Fibroblast of the aortic adventitia (primary cell): ENCODE measurements around the gene SEPHS2. TPM values are rescaled to one million over a fixed set of nuclear protein-coding genes. Genes with fewer than 3 reads are reported as not detected.

Experiments
- DNase-seq: peaks from one replicate; pipeline ENCODE4 v3.0.0-alpha.2; 2010; ENCODE audit warnings: low read depth
- H3K4me3 ChIP-seq: 2 replicates; pipeline ENCODE4 v1.5.1; 2011; ENCODE audit warnings: low read depth, mild to moderate bottlenecking, control low read depth, low read length, moderate library complexity
- CTCF ChIP-seq: IDR thresholded peaks from 2 replicates; pipeline ENCODE4 v1.5.1; 2011; ENCODE audit warnings: mild to moderate bottlenecking, low read length, control low read depth, inconsistent platforms; ENCODE audit not compliant: insufficient read depth
- total RNA-seq: library from RNA; depleted of rRNA; stranded (reverse); fragments of >200 nt; gene quantifications from 2 replicates; pipeline ENCODE4 v1.2.3, GENCODE V29; 2012; ENCODE audit warnings: low replicate concordance

Gene SEPHS2
- total RNA-seq, 1 donor = 15.0 TPM

- no peak overlapping the region for H3K4me3 ChIP-seq
- no peak for DNase-seq
- no peak for TF ChIP-seq CTCF
These were observed 2.0 kb downstream of the SEPHS2 start for GRCh38 chr16:30443631-30444030.

GRCh38 chr16:30439720-30440348 lies 5.8 kb downstream of the SEPHS2 start:
- H3K4me3 ChIP-seq = no peak overlapping the region
- no peak for DNase-seq
- no peak for TF ChIP-seq CTCF

- H3K4me3 ChIP-seq = no peak overlapping the region
- no peak for DNase-seq
- no peak for TF ChIP-seq CTCF
These were observed 6.8 kb downstream of the SEPHS2 start for GRCh38 chr16:30438835-30439234.

GRCh38 chr16:30437511-30438046 lies 8.1 kb downstream of the SEPHS2 start:
- no peak for DNase-seq
- TF ChIP-seq CTCF = no peak
- H3K4me3 ChIP-seq = no peak overlapping the region

GRCh38 chr16:30434852-30435251 lies 10.8 kb downstream of the SEPHS2 start:
- no peak overlapping the region for H3K4me3 ChIP-seq
- no peak for TF ChIP-seq CTCF
- DNase-seq = no peak

- peak overlapping the region; percentile 56 for H3K4me3 ChIP-seq
- TF ChIP-seq CTCF = no peak
- DNase-seq = no peak
These were observed 15.2 kb downstream of the SEPHS2 start for GRCh38 chr16:30430428-30430970.
